PFSK-1 (cell line): ENCODE data around the gene FCHSD1.

Experiments
- FOXP2 ChIP-seq: optimal IDR thresholded peaks from 2 replicates; pipeline ENCODE3; 2011; ENCODE audit warnings: borderline replicate concordance, control low read depth, inconsistent platforms; ENCODE audit not compliant: insufficient read depth; ENCODE audit errors: extremely low read length, extremely low read depth
- POLR2AphosphoS5 ChIP-seq: IDR thresholded peaks from 2 replicates; pipeline ENCODE4 v1.6.1; 2012; ENCODE audit warnings: low read depth, mild to moderate bottlenecking, control low read depth, low read length, moderate library complexity
- REST ChIP-seq, 2 experiments: IDR thresholded peaks; 2 replicates each; pipeline versions ENCODE4 v1.6.1 to v1.8.0; 2011 to 2012; ENCODE audit warnings: low read depth in 2 of 2, low read length in 2 of 2, control low read depth in 1 of 2, inconsistent platforms in 1 of 2, mild to moderate bottlenecking in 1 of 2, moderate library complexity in 1 of 2; ENCODE audit not compliant: insufficient read depth in 1 of 2
- SIN3A ChIP-seq: IDR thresholded peaks from 2 replicates; pipeline ENCODE4 v1.6.1; 2012; ENCODE audit warnings: mild to moderate bottlenecking, low read length, moderate library complexity, borderline replicate concordance; ENCODE audit not compliant: insufficient read depth
- TAF1 ChIP-seq: IDR thresholded peaks from 2 replicates; pipeline ENCODE4 v1.6.1; 2012; ENCODE audit warnings: low read length, control low read depth, borderline replicate concordance; ENCODE audit not compliant: insufficient read depth

Gene FCHSD1

GRCh38 chr5:141651728-141652105, 499 bp upstream of the FCHSD1 start:
- TF ChIP-seq SIN3A, result no peak
- TF ChIP-seq POLR2AphosphoS5, result no peak
- no peak for TF ChIP-seq TAF1
- no peak for TF ChIP-seq REST (IDR thresholded peaks at IDR 0.05; ENCODE audit: insufficient read depth in 1 of 2, low read depth in 2 of 2, low read length in 2 of 2)
- TF ChIP-seq FOXP2, result no peak

GRCh38 chr5:141649972-141650371, 1.2 kb downstream of the FCHSD1 start:
- TF ChIP-seq POLR2AphosphoS5 (no peak), FOXP2 (no peak), SIN3A (no peak), REST (IDR thresholded peaks at IDR 0.05; ENCODE audit: insufficient read depth in 1 of 2, low read depth in 2 of 2, low read length in 2 of 2) (no peak), TAF1 (no peak)

- no peak for TF ChIP-seq FOXP2
- TF ChIP-seq POLR2AphosphoS5, result no peak
- TF ChIP-seq TAF1, result no peak
- TF ChIP-seq SIN3A, result no peak
- TF ChIP-seq REST (IDR thresholded peaks at IDR 0.05; ENCODE audit: insufficient read depth in 1 of 2, low read depth in 2 of 2, low read length in 2 of 2), result no peak
These were observed 2.0 kb downstream of the FCHSD1 start for GRCh38 chr5:141649056-141649688.

- TF ChIP-seq TAF1 (no peak), REST (IDR thresholded peaks at IDR 0.05; ENCODE audit: insufficient read depth in 1 of 2, low read depth in 2 of 2, low read length in 2 of 2) (no peak), FOXP2 (no peak), SIN3A (no peak), POLR2AphosphoS5 (no peak)
These were observed 3.4 kb downstream of the FCHSD1 start for GRCh38 chr5:141647851-141648250.

- TF ChIP-seq FOXP2, result no peak
These were observed 4.0 kb downstream of the FCHSD1 start for GRCh38 chr5:141647242-141647641.
